ENCODE results near the gene FBRSL1. TPM values are rescaled to one million over a fixed set of nuclear protein-coding genes. Genes with fewer than 3 reads are reported as not detected.

Gene FBRSL1
- polyA plus RNA-seq, 1 of the 3 experiments (the other 2 are of a cell fraction) = 5.5 TPM

DNA sequence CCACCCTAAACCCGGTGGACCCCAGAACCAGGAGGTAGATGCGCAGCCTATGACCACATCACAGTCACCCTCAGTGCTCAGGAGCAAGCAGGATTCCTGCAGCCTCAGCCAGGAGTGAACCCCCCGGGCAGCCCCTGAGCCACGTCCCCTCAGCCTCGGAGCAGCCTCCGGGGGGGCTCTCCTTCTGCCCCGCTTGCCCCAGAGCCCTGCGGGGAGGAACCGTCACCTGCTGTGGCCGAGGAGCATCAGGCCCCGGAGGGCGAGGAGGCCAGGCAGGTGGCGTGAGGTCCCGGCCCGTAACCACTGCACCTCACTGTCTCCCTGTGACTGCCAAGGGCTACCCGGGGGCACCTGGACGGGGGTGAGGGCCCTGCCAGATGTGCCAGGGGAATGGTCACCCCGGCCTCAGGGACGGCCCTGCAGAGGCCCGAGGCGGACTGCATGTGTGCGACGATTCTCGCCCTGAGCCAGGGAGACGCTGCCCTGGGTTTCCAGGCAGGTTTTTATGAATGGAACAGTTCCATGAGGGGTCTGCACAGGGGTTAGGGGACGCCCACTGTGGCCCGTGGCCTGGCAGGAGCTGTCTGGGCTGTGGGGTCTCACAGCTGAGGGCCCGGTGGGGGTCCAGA is 58.6 kb downstream of the FBRSL1 start:
- no peak overlapping the region for H2AFZ ChIP-seq (ENCODE audit: low read depth)
- ChIA-PET CTCF (no interaction called here), POLR2A (no interaction called here)
- TF ChIP-seq EZH2phosphoT487 (IDR thresholded peaks at IDR 0.05; ENCODE audit: borderline replicate concordance, low read depth) = no peak
- no peak for TF ChIP-seq TCF12 (IDR thresholded peaks at IDR 0.05)
- no peak for TF ChIP-seq FOXM1 (IDR thresholded peaks at IDR 0.05; ENCODE audit: low read depth)
- TF ChIP-seq, protein P1, sequence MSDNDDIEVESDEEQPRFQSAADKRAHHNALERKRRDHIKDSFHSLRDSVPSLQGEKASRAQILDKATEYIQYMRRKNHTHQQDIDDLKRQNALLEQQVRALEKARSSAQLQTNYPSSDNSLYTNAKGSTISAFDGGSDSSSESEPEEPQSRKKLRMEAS (IDR thresholded peaks at IDR 0.05; ENCODE audit: low read depth) = no peak
- TF ChIP-seq POLR2AphosphoS5 (IDR thresholded peaks at IDR 0.05; ENCODE audit: low read depth, low read length) = no peak
- no peak for TF ChIP-seq GATA2 (CRISPR knock-in tag; IDR thresholded peaks at IDR 0.05)
- no peak for TF ChIP-seq FOXJ3 (CRISPR knock-in tag; IDR thresholded peaks at IDR 0.05)
- TF ChIP-seq MEF2A (IDR thresholded peaks at IDR 0.05; ENCODE audit: borderline replicate concordance, low read depth) = no peak
- TF ChIP-seq EP300 (IDR thresholded peaks at IDR 0.05; ENCODE audit: borderline replicate concordance in 1 of 2, low read depth in 1 of 2, low read length in 1 of 2) = no peak
- TF ChIP-seq, protein P2, sequence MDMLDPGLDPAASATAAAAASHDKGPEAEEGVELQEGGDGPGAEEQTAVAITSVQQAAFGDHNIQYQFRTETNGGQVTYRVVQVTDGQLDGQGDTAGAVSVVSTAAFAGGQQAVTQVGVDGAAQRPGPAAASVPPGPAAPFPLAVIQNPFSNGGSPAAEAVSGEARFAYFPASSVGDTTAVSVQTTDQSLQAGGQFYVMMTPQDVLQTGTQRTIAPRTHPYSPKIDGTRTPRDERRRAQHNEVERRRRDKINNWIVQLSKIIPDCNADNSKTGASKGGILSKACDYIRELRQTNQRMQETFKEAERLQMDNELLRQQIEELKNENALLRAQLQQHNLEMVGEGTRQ (IDR thresholded peaks at IDR 0.05; ENCODE audit: borderline replicate concordance, low read depth, low read length) = no peak
- TF ChIP-seq YY1 (IDR thresholded peaks at IDR 0.05; ENCODE audit: low read depth) = no peak
- TF ChIP-seq NRF1 (IDR thresholded peaks at IDR 0.05; ENCODE audit: low read depth, low read length) = no peak
- TF ChIP-seq JUND (IDR thresholded peaks at IDR 0.05) = no peak
- no peak for TF ChIP-seq NFIC (IDR thresholded peaks at IDR 0.05; ENCODE audit: borderline replicate concordance)
- TF ChIP-seq CHD2 (IDR thresholded peaks at IDR 0.05; ENCODE audit: low read length, partially characterized antibody) = no peak
- TF ChIP-seq ELF1 (IDR thresholded peaks at IDR 0.05) = no peak
- H3K9ac ChIP-seq = no peak overlapping the region
- no peak for DNase-seq
- no peaks in the 10 kb centered on the region for H4K20me1 ChIP-seq (ENCODE audit: insufficient read depth)
- no peaks in the 10 kb centered on the region for H3K4me1 ChIP-seq (ENCODE audit: control insufficient read depth in 1 of 2, insufficient read depth in 2 of 2, low read depth in 1 of 2, low read length in 1 of 2)
- no peaks in the 10 kb centered on the region for H3K9me2 ChIP-seq
- no peaks in the 10 kb centered on the region for H3K9me3 ChIP-seq
- H3K27me3 ChIP-seq (ENCODE audit: insufficient read depth) = no peaks in the 10 kb centered on the region
- H3F3A ChIP-seq (replicated peaks; ENCODE audit: insufficient read depth) = no peaks in the 10 kb centered on the region
- no peak overlapping the region for H3K4me3 ChIP-seq (ENCODE audit: low read depth in 2 of 2, low read length in 1 of 2)
- H3K27ac ChIP-seq (ENCODE audit: low read depth in 2 of 2, low read length in 1 of 2) = no peak overlapping the region
- WGBS (ENCODE audit: low lambda C conversion rate) = 94% methylated on average over 11 of the region's 28 CpGs
- no peaks in the 10 kb centered on the region for H3K79me2 ChIP-seq (ENCODE audit: insufficient read depth)
- peaks cover 0 to 2% of the 10 kb centered on the region in 2 experiments for H3K36me3 ChIP-seq (replicated peaks in 1 of 2; ENCODE audit: control insufficient read depth in 1 of 2, insufficient read depth in 2 of 2, low read length in 1 of 2)
- no peak overlapping the region for H3K4me2 ChIP-seq

DNA sequence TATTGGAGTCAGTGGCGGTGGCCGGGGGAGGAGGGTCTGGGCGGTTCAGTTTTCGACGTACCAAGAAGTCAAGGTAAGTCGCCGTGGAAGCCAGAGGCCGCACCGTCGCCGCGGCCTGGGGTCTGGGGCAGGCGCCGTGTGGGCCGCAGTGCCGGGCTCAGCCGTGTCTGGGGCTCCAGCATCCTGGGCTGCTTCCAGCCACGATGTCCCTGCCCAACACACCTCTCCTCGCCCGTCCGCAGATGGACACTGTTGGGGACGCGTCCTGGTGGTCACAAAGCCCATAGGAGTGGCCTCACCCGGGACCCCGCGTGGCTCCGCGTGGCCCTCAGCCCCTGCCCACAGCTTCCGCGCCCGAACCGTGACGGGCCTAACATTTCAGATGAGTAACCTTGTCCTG is 59.1 kb downstream of the FBRSL1 start:
- Histone ChIP-seq H4K20me1 (ENCODE audit: insufficient read depth) (no peaks in the 10 kb centered on the region), H3K79me2 (ENCODE audit: insufficient read depth) (no peaks in the 10 kb centered on the region), H3K27me3 (ENCODE audit: insufficient read depth) (no peaks in the 10 kb centered on the region), H3K9me3 (no peaks in the 10 kb centered on the region), H3K9ac (no peak overlapping the region), H3K4me3 (ENCODE audit: low read depth in 2 of 2, low read length in 1 of 2) (no peak overlapping the region), H2AFZ (ENCODE audit: low read depth) (no peak overlapping the region), H3K4me1 (ENCODE audit: control insufficient read depth in 1 of 2, insufficient read depth in 2 of 2, low read depth in 1 of 2, low read length in 1 of 2) (no peaks in the 10 kb centered on the region), H3K27ac (ENCODE audit: low read depth in 2 of 2, low read length in 1 of 2) (no peak overlapping the region), H3K9me2 (no peaks in the 10 kb centered on the region), H3K4me2 (no peak overlapping the region), H3K36me3 (replicated peaks in 1 of 2; ENCODE audit: control insufficient read depth in 1 of 2, insufficient read depth in 2 of 2, low read length in 1 of 2) (peaks cover 0 to 2% of the 10 kb centered on the region in 2 experiments), H3F3A (replicated peaks; ENCODE audit: insufficient read depth) (no peaks in the 10 kb centered on the region)
- ChIA-PET POLR2A (no interaction called here), CTCF (no interaction called here)
- no peak for DNase-seq
- WGBS (ENCODE audit: low lambda C conversion rate) = 94% methylated on average over 14 of the region's 33 CpGs
- TF ChIP-seq EZH2phosphoT487 (IDR thresholded peaks at IDR 0.05; ENCODE audit: borderline replicate concordance, low read depth) (no peak), TAF1 (IDR thresholded peaks at IDR 0.05; ENCODE audit: borderline replicate concordance, low read depth, low read length) (no peak)
- TF ChIP-seq, protein P3, sequence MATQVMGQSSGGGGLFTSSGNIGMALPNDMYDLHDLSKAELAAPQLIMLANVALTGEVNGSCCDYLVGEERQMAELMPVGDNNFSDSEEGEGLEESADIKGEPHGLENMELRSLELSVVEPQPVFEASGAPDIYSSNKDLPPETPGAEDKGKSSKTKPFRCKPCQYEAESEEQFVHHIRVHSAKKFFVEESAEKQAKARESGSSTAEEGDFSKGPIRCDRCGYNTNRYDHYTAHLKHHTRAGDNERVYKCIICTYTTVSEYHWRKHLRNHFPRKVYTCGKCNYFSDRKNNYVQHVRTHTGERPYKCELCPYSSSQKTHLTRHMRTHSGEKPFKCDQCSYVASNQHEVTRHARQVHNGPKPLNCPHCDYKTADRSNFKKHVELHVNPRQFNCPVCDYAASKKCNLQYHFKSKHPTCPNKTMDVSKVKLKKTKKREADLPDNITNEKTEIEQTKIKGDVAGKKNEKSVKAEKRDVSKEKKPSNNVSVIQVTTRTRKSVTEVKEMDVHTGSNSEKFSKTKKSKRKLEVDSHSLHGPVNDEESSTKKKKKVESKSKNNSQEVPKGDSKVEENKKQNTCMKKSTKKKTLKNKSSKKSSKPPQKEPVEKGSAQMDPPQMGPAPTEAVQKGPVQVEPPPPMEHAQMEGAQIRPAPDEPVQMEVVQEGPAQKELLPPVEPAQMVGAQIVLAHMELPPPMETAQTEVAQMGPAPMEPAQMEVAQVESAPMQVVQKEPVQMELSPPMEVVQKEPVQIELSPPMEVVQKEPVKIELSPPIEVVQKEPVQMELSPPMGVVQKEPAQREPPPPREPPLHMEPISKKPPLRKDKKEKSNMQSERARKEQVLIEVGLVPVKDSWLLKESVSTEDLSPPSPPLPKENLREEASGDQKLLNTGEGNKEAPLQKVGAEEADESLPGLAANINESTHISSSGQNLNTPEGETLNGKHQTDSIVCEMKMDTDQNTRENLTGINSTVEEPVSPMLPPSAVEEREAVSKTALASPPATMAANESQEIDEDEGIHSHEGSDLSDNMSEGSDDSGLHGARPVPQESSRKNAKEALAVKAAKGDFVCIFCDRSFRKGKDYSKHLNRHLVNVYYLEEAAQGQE (IDR thresholded peaks at IDR 0.05; ENCODE audit: low read depth, low read length) = no peak
- TF ChIP-seq, protein P2 (IDR thresholded peaks at IDR 0.05; ENCODE audit: borderline replicate concordance, low read depth, low read length) = no peak
- TF ChIP-seq, protein P4, sequence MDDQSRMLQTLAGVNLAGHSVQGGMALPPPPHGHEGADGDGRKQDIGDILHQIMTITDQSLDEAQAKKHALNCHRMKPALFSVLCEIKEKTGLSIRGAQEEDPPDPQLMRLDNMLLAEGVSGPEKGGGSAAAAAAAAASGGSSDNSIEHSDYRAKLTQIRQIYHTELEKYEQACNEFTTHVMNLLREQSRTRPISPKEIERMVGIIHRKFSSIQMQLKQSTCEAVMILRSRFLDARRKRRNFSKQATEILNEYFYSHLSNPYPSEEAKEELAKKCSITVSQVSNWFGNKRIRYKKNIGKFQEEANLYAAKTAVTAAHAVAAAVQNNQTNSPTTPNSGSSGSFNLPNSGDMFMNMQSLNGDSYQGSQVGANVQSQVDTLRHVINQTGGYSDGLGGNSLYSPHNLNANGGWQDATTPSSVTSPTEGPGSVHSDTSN (IDR thresholded peaks at IDR 0.05) = no peak
- TF ChIP-seq, protein P5, sequence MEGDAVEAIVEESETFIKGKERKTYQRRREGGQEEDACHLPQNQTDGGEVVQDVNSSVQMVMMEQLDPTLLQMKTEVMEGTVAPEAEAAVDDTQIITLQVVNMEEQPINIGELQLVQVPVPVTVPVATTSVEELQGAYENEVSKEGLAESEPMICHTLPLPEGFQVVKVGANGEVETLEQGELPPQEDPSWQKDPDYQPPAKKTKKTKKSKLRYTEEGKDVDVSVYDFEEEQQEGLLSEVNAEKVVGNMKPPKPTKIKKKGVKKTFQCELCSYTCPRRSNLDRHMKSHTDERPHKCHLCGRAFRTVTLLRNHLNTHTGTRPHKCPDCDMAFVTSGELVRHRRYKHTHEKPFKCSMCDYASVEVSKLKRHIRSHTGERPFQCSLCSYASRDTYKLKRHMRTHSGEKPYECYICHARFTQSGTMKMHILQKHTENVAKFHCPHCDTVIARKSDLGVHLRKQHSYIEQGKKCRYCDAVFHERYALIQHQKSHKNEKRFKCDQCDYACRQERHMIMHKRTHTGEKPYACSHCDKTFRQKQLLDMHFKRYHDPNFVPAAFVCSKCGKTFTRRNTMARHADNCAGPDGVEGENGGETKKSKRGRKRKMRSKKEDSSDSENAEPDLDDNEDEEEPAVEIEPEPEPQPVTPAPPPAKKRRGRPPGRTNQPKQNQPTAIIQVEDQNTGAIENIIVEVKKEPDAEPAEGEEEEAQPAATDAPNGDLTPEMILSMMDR (IDR thresholded peaks at IDR 0.05) = no peak

Data from SK-N-SH (cell line).